HepG2 (cell line): ENCODE results near the gene FLT3LG. TPM values are rescaled to one million over a fixed set of nuclear protein-coding genes. Genes with fewer than 3 reads are reported as not detected.
A peak's percentile ranks its signal among the peaks of the same experiment; 100 is the strongest.

Experiments used
- ATAC-seq: fragments of 200-7000 bp; cut with Tn5 transposase; 3 replicates; pipeline ENCODE4 v1.9.1; 2020; ENCODE audit warnings: mild to moderate bottlenecking, moderate library complexity
- BruUV-seq: library from RNA; stranded (reverse); fragments of 400-500 nt; replicated peaks from 2 replicates; lab custom pipeline; 2021; lab: Mats Ljungman, UMichigan
- CTCF ChIA-PET: fragments of 300-600 bp; formaldehyde crosslinking; extraction: SDS; loops from one replicate; lab custom pipeline; 2021; ENCODE audit warnings: low total read pairs, inconsistent platforms, low intra/inter-chr PET ratio; lab: Yijun Ruan, JAX
- POLR2A ChIA-PET: fragments of 350-600 bp; sonication (Branson Sonifier 250); formaldehyde crosslinking; loops from one replicate; lab custom pipeline; 2020; ENCODE audit warnings: antibody characterized with exemption, inconsistent platforms; lab: Yijun Ruan, JAX
- DNase-seq: peaks from one replicate; pipeline ENCODE4 v3.0.0-alpha.2; 2015; ENCODE audit warnings: low spot score
- FAIRE-seq: peaks from 3 replicates; lab custom pipeline; 2011; peaks lifted over from hg19 to GRCh38; lab: Jason Lieb, UNC
- H2AFZ ChIP-seq: one replicate; pipeline ENCODE4 v1.6.1; 2011; ENCODE audit warnings: low read length, inconsistent platforms
- H3K27ac ChIP-seq: fragments of 300-600 bp; 3 replicates; pipeline ENCODE4 v1.8.0; 2011; ENCODE audit warnings: mixed run types, mild to moderate bottlenecking, mixed read lengths, low read length, inconsistent platforms; ENCODE audit not compliant: insufficient read depth; ENCODE audit errors: extremely low read length
- H3K27me3 ChIP-seq, 2 experiments: fragments of 200-600 bp in 1 of 2; 2 replicates in 1 of 2; 3 replicates in 1 of 2; pipeline versions ENCODE4 v1.6.0 to v1.8.0; 2011; ENCODE audit warnings: low read length in 2 of 2, mild to moderate bottlenecking in 2 of 2, moderate library complexity in 2 of 2, inconsistent platforms in 1 of 2; ENCODE audit not compliant: insufficient read depth in 2 of 2, control insufficient read depth in 1 of 2
- H3K36me3 ChIP-seq, 2 experiments: fragments of 200-600 bp in 1 of 2; replicated peaks in 1 of 2; 2 replicates in 1 of 2; 3 replicates in 1 of 2; pipeline versions ENCODE4 v1.5.1 to v1.8.0; 2011; ENCODE audit warnings: low read length in 2 of 2, inconsistent platforms in 1 of 2; ENCODE audit not compliant: insufficient read depth in 2 of 2, control insufficient read depth in 1 of 2
- H3K4me1 ChIP-seq: 2 replicates; pipeline ENCODE4 v1.5.1; 2012; ENCODE audit warnings: low read length, inconsistent platforms; ENCODE audit not compliant: insufficient read depth
- H3K4me2 ChIP-seq: 2 replicates; pipeline ENCODE4 v1.6.0; 2011; ENCODE audit warnings: low read depth, low read length, inconsistent platforms
- H3K4me3 ChIP-seq, 3 experiments: fragments of 200-600 bp in 1 of 3; sonication (generic), shearing (Covaris generic) in 1 of 3; replicated peaks in 1 of 3; 2 replicates each; pipeline ENCODE4 v1.5.1; 2011 to 2016; ENCODE audit warnings: low read length in 3 of 3, inconsistent platforms in 2 of 3, low read depth in 2 of 3, mild to moderate bottlenecking in 2 of 3, control low read depth in 1 of 3, mixed read lengths in 1 of 3; ENCODE audit not compliant: insufficient read depth in 1 of 3
- H3K79me2 ChIP-seq: one replicate; pipeline ENCODE4 v1.6.1; 2011; ENCODE audit warnings: low read length, inconsistent platforms; ENCODE audit not compliant: insufficient read depth
- H3K9ac ChIP-seq: 2 replicates; pipeline ENCODE4 v1.6.0; 2011; ENCODE audit warnings: mild to moderate bottlenecking, low read depth, low read length, inconsistent platforms; ENCODE audit not compliant: insufficient read depth
- H3K9me3 ChIP-seq: 2 replicates; pipeline ENCODE4 v1.5.1; 2012; ENCODE audit warnings: mild to moderate bottlenecking, low read length
- H4K20me1 ChIP-seq: 2 replicates; pipeline ENCODE4 v1.6.0; 2011; ENCODE audit warnings: inconsistent platforms, mild to moderate bottlenecking, low read length, moderate library complexity; ENCODE audit not compliant: insufficient read depth
- ATAD3A ChIP-seq: sonication (generic); formaldehyde crosslinking; IDR thresholded peaks from 2 replicates; pipeline ENCODE4 v1.4.0; 2020; ENCODE audit warnings: missing genetic modification reagents
- XRCC5 ChIP-seq: fragments of 200-400 bp; formaldehyde crosslinking; optimal IDR thresholded peaks from 2 replicates; pipeline ENCODE3; 2017; ENCODE audit warnings: mild to moderate bottlenecking, low read length
- ZBTB38 ChIP-seq: sonication (generic); formaldehyde crosslinking; IDR thresholded peaks from 2 replicates; pipeline ENCODE4 v1.5.1; 2020; ENCODE audit warnings: mild to moderate bottlenecking, missing genetic modification reagents
- ZSCAN21 ChIP-seq: sonication (generic); formaldehyde crosslinking; IDR thresholded peaks from 2 replicates; pipeline ENCODE4 v1.8.0; 2022; ENCODE audit warnings: mild to moderate bottlenecking, missing genetic modification reagents, moderate library complexity, borderline replicate concordance
- WGBS: methylation state at CpG from one replicate; pipeline ENCODE4 v1.1.6; 2017; ENCODE audit warnings: low lambda C conversion rate; 5-methylcytosine and 5-hydroxymethylcytosine counted together
- in situ Hi-C: cut with HindIII; loops from 2 replicates; pipeline ENCODE4 v1.10.0; 2017; ENCODE audit warnings: low pct_unique_long_range_greater_than_20kb; ENCODE audit not compliant: extremely low pct_ligation_motif_present
- intact Hi-C: fragments of 100-400 bp; cut with micrococcal nuclease; formaldehyde crosslinking; loops from one replicate; pipeline ENCODE4 v1.10.0; 2022; ENCODE audit not compliant: unreplicated experiment
- polyA plus RNA-seq, 8 experiments: library from polyadenylated mRNA; depleted of rRNA in 3 of 8; stranded (reverse) in 7 of 8; unstranded in 1 of 8; fragments of >200 nt; fragmentation: Illumina TruSeq in 4 of 8; extraction: Trizol in 4 of 8; gene quantifications; 2 replicates each; pipeline versions ENCODE4 v1.2.1 to v1.2.3, GENCODE V29; 2011 to 2016; ENCODE audit warnings: low read depth in 4 of 8, missing spikeins in 1 of 8, mixed read lengths in 1 of 8; ENCODE audit not compliant: insufficient read depth in 1 of 8
- total RNA-seq, 5 experiments: library from RNA; depleted of rRNA; stranded (reverse); fragments of >200 nt; fragmentation: Illumina TruSeq; extraction: Trizol; gene quantifications; 2 replicates each; pipeline ENCODE4 v1.2.3, GENCODE V29; 2016; ENCODE audit warnings: low read depth in 1 of 5
- TF ChIP-seq, protein P1 (sequence below): sonication (generic); formaldehyde crosslinking; IDR thresholded peaks from 2 replicates; pipeline ENCODE4 v1.5.1; 2020; ENCODE audit warnings: missing genetic modification reagents, mild to moderate bottlenecking, borderline replicate concordance

Gene FLT3LG
- total and polyA plus RNA-seq, 2 of the 13 experiments (the other 11 are each of a cell fraction or from before 2014, with no cell fraction given) = 1.5 to 2.6 TPM

DNA sequence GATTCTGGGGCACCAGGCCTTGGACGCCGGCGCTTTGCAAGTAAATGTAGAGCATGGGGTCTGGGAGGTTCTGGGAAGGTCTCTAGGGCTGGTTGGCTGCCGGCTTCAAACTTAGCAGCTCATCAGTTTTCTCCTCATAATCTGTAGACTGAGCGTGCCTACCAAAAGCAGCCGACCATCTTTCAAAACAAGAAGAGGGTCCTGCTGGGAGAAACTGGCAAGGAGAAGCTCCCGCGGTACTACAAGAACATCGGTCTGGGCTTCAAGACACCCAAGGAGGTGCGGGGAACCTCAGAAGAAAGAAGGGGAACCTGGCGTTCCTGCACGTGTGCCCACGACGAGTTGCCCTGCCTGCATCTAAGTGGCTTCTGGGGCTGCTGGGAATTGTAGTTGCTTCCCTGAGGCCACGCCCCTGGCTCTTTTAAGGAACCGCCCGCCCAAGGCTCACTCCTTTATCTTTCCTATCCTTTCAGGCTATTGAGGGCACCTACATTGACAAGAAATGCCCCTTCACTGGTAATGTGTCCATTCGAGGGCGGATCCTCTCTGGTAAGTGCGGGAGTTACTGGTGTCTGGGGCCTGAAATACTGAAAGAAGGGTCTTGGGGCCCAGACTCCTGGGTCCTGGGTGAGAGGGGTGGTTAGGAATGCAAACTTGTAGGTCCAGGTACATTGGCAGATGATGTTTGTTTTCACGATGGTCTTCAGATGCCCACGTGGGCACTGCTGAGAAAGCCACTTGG lies 23.2 kb downstream of the FLT3LG start (continued):
- TF ChIP-seq, protein P1, sequence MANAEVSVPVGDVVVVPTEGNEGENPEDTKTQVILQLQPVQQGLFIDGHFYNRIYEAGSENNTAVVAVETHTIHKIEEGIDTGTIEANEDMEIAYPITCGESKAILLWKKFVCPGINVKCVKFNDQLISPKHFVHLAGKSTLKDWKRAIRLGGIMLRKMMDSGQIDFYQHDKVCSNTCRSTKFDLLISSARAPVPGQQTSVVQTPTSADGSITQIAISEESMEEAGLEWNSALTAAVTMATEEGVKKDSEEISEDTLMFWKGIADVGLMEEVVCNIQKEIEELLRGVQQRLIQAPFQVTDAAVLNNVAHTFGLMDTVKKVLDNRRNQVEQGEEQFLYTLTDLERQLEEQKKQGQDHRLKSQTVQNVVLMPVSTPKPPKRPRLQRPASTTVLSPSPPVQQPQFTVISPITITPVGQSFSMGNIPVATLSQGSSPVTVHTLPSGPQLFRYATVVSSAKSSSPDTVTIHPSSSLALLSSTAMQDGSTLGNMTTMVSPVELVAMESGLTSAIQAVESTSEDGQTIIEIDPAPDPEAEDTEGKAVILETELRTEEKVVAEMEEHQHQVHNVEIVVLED (CRISPR knock-in tag) = no peak
- no peak for TF ChIP-seq ZSCAN21 (CRISPR knock-in tag)
- TF ChIP-seq, all 625 proteins: peak for 28

DNA sequence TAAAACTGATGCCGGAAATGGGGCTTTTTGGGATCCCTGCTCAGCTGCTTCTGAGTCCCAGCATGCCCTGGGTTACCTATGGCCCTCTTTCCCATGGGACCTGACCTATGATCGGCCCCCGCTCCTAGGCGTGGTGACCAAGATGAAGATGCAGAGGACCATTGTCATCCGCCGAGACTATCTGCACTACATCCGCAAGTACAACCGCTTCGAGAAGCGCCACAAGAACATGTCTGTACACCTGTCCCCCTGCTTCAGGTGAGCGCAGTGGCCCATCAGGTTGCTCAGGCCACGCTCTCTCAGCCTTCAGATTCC lies 23.7 kb downstream of the FLT3LG start:
- ATAC-seq = no peak

More for the DNA sequence above, 23.7 kb downstream of the FLT3LG start:
- H2AFZ ChIP-seq = no peak overlapping the region
- peaks cover 44% of the 10 kb centered on the region for H3K4me1 ChIP-seq
- H3K9ac ChIP-seq = peak overlapping the region; percentile 100
- ChIA-PET CTCF (no interaction called here), POLR2A (interaction anchor here (1.8 to 3.1 kb wide), 2 partner anchors 9 to 16 kb away, joined by 3 to 20 read pairs; partner anchors contain the start of gene FCGRT)
- no peak overlapping the region for H3K27ac ChIP-seq
- WGBS = 98% methylated on average over 12 of the region's 12 CpGs
- H3K27me3 ChIP-seq = peaks cover 0 to 4% of the 10 kb centered on the region in 2 experiments; a peak in 1 of 5 replicates
- in situ Hi-C loops = loop anchor here (5.0 kb wide), 2 partner anchors 75 to 175 kb away; no protein-coding TSS in a partner anchor
- no peak for FAIRE-seq
- intact Hi-C loops = no loop called here
- BruUV-seq = no TSS peak
- peaks cover 27% of the 10 kb centered on the region for H3K79me2 ChIP-seq
- peaks cover 24% of the 10 kb centered on the region; the same call in 1 of the 2 replicates for H4K20me1 ChIP-seq
- H3K9me3 ChIP-seq = no peaks in the 10 kb centered on the region
- 0 out of 2 replicates have a peak, but pooled peaks have one; percentile 45 for TF ChIP-seq ATAD3A (CRISPR knock-in tag)
- no peak for TF ChIP-seq XRCC5
- TF ChIP-seq ZBTB38 (CRISPR knock-in tag) = 0 out of 2 replicates have a peak, but pooled peaks have one; percentile 43
- H3K4me3 ChIP-seq = peak overlapping the region; percentile 77 to 85 (median 78); a peak in 5 of 6 replicates
- peak overlapping the region; percentile 92 for H3K4me2 ChIP-seq
- peaks cover 15 to 27% of the 10 kb centered on the region in 2 experiments for H3K36me3 ChIP-seq
- no peak for DNase-seq
